PFSK-1 (cell line): ENCODE results near the gene PSKH1.

Experiments used
- FOXP2 ChIP-seq: optimal IDR thresholded peaks from 2 replicates; pipeline ENCODE3; 2011; ENCODE audit warnings: borderline replicate concordance, control low read depth, inconsistent platforms; ENCODE audit not compliant: insufficient read depth; ENCODE audit errors: extremely low read length, extremely low read depth
- POLR2AphosphoS5 ChIP-seq: IDR thresholded peaks from 2 replicates; pipeline ENCODE4 v1.6.1; 2012; ENCODE audit warnings: low read depth, mild to moderate bottlenecking, control low read depth, low read length, moderate library complexity
- SIN3A ChIP-seq: IDR thresholded peaks from 2 replicates; pipeline ENCODE4 v1.6.1; 2012; ENCODE audit warnings: mild to moderate bottlenecking, low read length, moderate library complexity, borderline replicate concordance; ENCODE audit not compliant: insufficient read depth
- TAF1 ChIP-seq: IDR thresholded peaks from 2 replicates; pipeline ENCODE4 v1.6.1; 2012; ENCODE audit warnings: low read length, control low read depth, borderline replicate concordance; ENCODE audit not compliant: insufficient read depth
- TF ChIP-seq, protein P1 (sequence below), 2 experiments: IDR thresholded peaks; 2 replicates each; pipeline versions ENCODE4 v1.6.1 to v1.8.0; 2011 to 2012; ENCODE audit warnings: low read depth in 2 of 2, low read length in 2 of 2, control low read depth in 1 of 2, inconsistent platforms in 1 of 2, mild to moderate bottlenecking in 1 of 2, moderate library complexity in 1 of 2; ENCODE audit not compliant: insufficient read depth in 1 of 2

The PSKH1 gene

GRCh38 chr16:67942200-67942509, 49.1 kb downstream of the PSKH1 start:
- TF ChIP-seq TAF1: no peak

- TF ChIP-seq SIN3A: no peak
- TF ChIP-seq FOXP2: no peak
Measured at GRCh38 chr16:67942510-67943255, 49.6 kb downstream of the PSKH1 start.

- TF ChIP-seq TAF1: no peak
- TF ChIP-seq SIN3A: no peak
- TF ChIP-seq, protein P1, sequence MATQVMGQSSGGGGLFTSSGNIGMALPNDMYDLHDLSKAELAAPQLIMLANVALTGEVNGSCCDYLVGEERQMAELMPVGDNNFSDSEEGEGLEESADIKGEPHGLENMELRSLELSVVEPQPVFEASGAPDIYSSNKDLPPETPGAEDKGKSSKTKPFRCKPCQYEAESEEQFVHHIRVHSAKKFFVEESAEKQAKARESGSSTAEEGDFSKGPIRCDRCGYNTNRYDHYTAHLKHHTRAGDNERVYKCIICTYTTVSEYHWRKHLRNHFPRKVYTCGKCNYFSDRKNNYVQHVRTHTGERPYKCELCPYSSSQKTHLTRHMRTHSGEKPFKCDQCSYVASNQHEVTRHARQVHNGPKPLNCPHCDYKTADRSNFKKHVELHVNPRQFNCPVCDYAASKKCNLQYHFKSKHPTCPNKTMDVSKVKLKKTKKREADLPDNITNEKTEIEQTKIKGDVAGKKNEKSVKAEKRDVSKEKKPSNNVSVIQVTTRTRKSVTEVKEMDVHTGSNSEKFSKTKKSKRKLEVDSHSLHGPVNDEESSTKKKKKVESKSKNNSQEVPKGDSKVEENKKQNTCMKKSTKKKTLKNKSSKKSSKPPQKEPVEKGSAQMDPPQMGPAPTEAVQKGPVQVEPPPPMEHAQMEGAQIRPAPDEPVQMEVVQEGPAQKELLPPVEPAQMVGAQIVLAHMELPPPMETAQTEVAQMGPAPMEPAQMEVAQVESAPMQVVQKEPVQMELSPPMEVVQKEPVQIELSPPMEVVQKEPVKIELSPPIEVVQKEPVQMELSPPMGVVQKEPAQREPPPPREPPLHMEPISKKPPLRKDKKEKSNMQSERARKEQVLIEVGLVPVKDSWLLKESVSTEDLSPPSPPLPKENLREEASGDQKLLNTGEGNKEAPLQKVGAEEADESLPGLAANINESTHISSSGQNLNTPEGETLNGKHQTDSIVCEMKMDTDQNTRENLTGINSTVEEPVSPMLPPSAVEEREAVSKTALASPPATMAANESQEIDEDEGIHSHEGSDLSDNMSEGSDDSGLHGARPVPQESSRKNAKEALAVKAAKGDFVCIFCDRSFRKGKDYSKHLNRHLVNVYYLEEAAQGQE (IDR thresholded peaks at IDR 0.05; ENCODE audit: insufficient read depth in 1 of 2, low read depth in 2 of 2, low read length in 2 of 2): no peak
- no peak for TF ChIP-seq FOXP2
- no peak for TF ChIP-seq POLR2AphosphoS5
Measured at GRCh38 chr16:67943256-67943618, 50.2 kb downstream of the PSKH1 start.

DNA sequence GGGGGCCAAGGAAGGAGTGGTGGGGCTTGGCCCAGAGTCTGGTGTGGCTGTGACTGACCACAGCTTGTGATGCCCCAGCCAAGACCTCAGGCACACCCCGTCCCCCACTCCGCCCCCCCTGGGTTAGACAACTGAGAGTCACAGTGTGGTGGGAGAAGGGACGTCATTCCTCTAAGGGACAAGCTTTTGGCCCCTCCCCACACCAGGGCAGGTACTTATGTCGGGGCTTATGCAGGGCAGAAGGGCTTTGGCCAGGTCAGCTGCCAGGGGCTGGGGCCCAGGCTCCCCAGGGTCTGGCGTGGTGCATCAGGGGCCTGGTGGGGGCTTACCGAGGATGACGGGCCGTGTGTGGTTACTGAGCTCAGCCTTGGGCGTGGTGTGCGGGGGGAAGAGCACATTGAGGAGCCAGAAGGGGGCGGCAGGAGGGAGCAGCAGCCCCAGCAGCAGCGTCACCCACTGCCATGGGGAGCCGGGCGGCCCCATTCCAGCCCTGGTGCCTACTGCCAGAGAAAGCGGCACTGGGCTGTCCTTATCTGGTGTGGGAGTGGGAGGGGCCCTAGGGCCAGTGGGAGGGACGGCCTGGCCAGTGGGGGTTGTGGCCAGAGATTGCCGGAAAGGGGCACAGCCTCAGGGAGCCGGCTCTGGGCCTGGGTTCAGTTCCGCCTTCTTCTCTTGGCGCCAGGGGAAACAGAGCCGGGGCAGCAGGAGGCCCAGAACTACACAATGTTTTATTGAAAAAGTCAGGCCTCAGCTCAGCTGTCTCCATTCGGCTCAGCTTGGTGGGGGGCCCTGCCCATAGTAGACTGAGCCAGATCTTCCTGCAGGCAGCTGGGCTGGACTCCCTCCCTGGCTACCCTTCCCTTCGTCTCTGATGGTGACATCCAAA, 50.8 kb downstream of the PSKH1 start, which contains the start of gene LCAT:
LCAT (minus strand) TSS at position 502 of the 886 bp plus-strand sequence; CDS start at position 483, 19 bp downstream.
- no peak for TF ChIP-seq SIN3A
- TF ChIP-seq TAF1: no peak
- TF ChIP-seq, protein P1 (IDR thresholded peaks at IDR 0.05; ENCODE audit: insufficient read depth in 1 of 2, low read depth in 2 of 2, low read length in 2 of 2): no peak
- no peak for TF ChIP-seq FOXP2
- TF ChIP-seq POLR2AphosphoS5: no peak

DNA sequence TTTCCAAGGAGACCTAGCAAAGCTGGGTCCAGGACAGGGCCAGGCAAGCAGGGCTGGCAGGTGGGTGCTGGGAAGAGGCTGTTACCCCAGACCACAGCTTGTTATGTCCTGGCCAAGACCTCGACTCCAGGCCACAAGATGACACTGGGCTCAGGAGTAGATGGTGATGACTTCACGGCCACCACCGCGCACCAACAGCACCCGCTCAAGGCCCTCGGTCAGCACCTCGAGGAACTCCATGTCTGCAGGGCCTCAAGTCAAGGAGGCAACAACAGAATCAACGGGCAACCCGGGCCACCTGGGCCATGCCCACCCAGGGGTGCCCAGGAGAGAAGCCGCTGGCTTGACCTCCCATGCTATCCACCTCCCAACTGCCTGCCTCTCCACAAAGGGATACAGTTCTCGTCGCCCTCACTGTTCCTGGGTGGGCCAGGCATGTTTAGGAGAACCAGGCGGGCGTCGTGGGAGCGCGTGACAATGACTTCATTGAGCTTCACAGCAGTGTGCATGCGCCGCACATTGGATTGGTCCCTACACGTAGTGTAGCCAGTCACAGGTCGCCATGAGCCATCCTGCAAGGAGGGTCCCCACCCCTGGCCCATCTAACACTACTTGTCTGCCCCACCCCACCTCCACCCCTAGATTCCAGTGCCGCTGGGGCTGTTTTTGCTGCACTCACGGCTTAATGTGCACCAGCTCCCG, 51.8 kb downstream of the PSKH1 start:
- TF ChIP-seq, protein P1 (IDR thresholded peaks at IDR 0.05; ENCODE audit: insufficient read depth in 1 of 2, low read depth in 2 of 2, low read length in 2 of 2): no peak

DNA sequence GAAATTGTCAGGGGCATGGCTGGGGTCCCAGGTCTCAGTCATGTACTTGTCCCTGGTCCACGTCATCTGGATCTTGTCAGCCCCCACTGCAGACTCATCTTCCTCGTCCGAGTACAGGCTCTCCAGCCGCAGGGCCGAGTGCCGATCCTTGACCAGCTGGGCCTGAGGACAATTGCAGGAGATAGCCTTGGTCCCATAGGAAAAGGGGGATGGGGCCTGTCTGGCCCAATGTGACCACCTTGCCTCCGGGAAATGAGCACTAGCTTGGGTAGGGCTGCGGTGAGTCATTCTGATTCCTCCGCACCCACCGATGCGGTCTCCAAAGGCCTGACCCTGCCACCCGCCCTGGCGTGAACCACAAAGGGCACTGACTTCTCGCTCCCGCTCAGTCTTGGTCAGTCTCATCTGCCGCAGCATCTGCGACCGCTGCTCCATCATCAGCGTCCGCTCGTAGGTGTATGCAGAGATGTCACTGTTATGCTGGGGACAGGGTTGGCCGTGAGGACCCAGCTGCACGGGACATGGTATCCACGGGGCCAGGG, 52.4 kb downstream of the PSKH1 start:
- no peak for TF ChIP-seq FOXP2
- TF ChIP-seq TAF1: no peak
- TF ChIP-seq, protein P1 (IDR thresholded peaks at IDR 0.05; ENCODE audit: insufficient read depth in 1 of 2, low read depth in 2 of 2, low read length in 2 of 2): no peak
